Loucy (cell line): ENCODE data around the gene SRP19.

ENCODE experiments used
- EZH2phosphoT487 ChIP-seq: fragments of 200-600 bp; IDR thresholded peaks from 2 replicates; pipeline ENCODE4 v1.6.1; 2018; ENCODE audit warnings: antibody characterized with exemption, mild to moderate bottlenecking, moderate library complexity, borderline replicate concordance
- TF ChIP-seq, protein P1 (sequence below): fragments of 200-600 bp; sonication (generic); conservative IDR thresholded peaks from 2 replicates; pipeline ENCODE4 v1.5.1; 2014; ENCODE audit warnings: mild to moderate bottlenecking, antibody characterized with exemption, low read length

DNA sequence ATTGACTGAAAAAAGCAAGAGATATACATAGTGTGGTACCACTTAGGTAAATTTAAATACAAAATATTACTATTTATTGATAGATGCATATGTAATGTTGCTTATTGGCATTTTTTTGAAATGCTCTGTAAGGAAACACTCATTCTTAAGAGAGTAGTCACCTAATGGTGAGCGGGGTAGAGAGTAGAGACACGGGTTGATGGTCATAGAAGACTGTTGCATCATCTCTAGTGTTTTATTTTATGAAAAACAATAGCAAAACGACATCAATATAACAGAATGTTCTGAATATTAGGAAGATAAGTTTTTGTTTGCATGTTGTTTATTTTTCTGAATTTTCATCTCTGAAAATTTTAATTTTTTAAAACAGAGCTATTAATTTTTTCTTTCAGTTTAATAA is 4.0 kb downstream of the SRP19 start:
- TF ChIP-seq, protein P1, sequence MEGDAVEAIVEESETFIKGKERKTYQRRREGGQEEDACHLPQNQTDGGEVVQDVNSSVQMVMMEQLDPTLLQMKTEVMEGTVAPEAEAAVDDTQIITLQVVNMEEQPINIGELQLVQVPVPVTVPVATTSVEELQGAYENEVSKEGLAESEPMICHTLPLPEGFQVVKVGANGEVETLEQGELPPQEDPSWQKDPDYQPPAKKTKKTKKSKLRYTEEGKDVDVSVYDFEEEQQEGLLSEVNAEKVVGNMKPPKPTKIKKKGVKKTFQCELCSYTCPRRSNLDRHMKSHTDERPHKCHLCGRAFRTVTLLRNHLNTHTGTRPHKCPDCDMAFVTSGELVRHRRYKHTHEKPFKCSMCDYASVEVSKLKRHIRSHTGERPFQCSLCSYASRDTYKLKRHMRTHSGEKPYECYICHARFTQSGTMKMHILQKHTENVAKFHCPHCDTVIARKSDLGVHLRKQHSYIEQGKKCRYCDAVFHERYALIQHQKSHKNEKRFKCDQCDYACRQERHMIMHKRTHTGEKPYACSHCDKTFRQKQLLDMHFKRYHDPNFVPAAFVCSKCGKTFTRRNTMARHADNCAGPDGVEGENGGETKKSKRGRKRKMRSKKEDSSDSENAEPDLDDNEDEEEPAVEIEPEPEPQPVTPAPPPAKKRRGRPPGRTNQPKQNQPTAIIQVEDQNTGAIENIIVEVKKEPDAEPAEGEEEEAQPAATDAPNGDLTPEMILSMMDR, result no peak
- TF ChIP-seq EZH2phosphoT487, result no peak
